Measurements from ENCODE around the gene RENBP.

RENBP gene

GRCh38 chrX:153932220-153932915 is 12.1 kb downstream of the RENBP start:
- no peak for DNase-seq (ENCODE audit: low read depth)

GRCh38 chrX:153931748-153932147 is 12.7 kb downstream of the RENBP start:
- DNase-seq (ENCODE audit: low read depth) = no peak

- DNase-seq (ENCODE audit: low read depth) = no peak
These were observed 13.3 kb downstream of the RENBP start for GRCh38 chrX:153931151-153931550.

GRCh38 chrX:153930011-153930910 is 14.2 kb downstream of the RENBP start:
- no peak for DNase-seq (ENCODE audit: low read depth)

- DNase-seq (ENCODE audit: low read depth) = no peak
These were observed 14.9 kb downstream of the RENBP start for GRCh38 chrX:153929576-153929975.

- DNase-seq (ENCODE audit: low read depth) = no peak
These were observed 15.6 kb downstream of the RENBP start for GRCh38 chrX:153928846-153929245.

- DNase-seq (ENCODE audit: low read depth) = peak; percentile 97
These were observed 16.3 kb downstream of the RENBP start for GRCh38 chrX:153927922-153928760.

- no peak for DNase-seq (ENCODE audit: low read depth)
These were observed 16.8 kb downstream of the RENBP start for GRCh38 chrX:153927672-153927921.

- DNase-seq (ENCODE audit: low read depth) = peak; percentile 54
These were observed 17.4 kb downstream of the RENBP start for GRCh38 chrX:153926858-153927671.

GRCh38 chrX:153926552-153926857 is 17.9 kb downstream of the RENBP start:
- DNase-seq (ENCODE audit: low read depth) = no peak

GRCh38 chrX:153925739-153926551 is 18.5 kb downstream of the RENBP start, which contains the start of gene ARHGAP4:
ARHGAP4 (minus strand) TSS chrX:153926264; CDS start chrX:153926202, 62 bp downstream.
- no peak for DNase-seq (ENCODE audit: low read depth)

- no peak for DNase-seq (ENCODE audit: low read depth)
These were observed 19.1 kb downstream of the RENBP start for GRCh38 chrX:153925387-153925738.

- peak; percentile 64 for DNase-seq (ENCODE audit: low read depth)
These were observed 20.1 kb downstream of the RENBP start for GRCh38 chrX:153924149-153924861.

- peak; percentile 68 for DNase-seq (ENCODE audit: low read depth)
These were observed 21.2 kb downstream of the RENBP start for GRCh38 chrX:153922932-153923857.

- DNase-seq (ENCODE audit: low read depth) = no peak
These were observed 22.7 kb downstream of the RENBP start for GRCh38 chrX:153921511-153922446.

- DNase-seq (ENCODE audit: low read depth) = no peak
These were observed 23.4 kb downstream of the RENBP start for GRCh38 chrX:153921070-153921469.

GRCh38 chrX:153920546-153920945 is 23.9 kb downstream of the RENBP start:
- no peak for DNase-seq (ENCODE audit: low read depth)

GRCh38 chrX:153919281-153919680 is 25.2 kb downstream of the RENBP start:
- DNase-seq (ENCODE audit: low read depth) = no peak

Measured in EH (cell line).